ENCODE data around the gene MPRIP. TPM values are rescaled to one million over a fixed set of nuclear protein-coding genes. Genes with fewer than 3 reads are reported as not detected.

The MPRIP gene
- total and polyA plus RNA-seq, 2 donors (not counting 3 experiments of a cell fraction or from before 2014, with no cell fraction given), result 94.6 to 246 TPM

DNA sequence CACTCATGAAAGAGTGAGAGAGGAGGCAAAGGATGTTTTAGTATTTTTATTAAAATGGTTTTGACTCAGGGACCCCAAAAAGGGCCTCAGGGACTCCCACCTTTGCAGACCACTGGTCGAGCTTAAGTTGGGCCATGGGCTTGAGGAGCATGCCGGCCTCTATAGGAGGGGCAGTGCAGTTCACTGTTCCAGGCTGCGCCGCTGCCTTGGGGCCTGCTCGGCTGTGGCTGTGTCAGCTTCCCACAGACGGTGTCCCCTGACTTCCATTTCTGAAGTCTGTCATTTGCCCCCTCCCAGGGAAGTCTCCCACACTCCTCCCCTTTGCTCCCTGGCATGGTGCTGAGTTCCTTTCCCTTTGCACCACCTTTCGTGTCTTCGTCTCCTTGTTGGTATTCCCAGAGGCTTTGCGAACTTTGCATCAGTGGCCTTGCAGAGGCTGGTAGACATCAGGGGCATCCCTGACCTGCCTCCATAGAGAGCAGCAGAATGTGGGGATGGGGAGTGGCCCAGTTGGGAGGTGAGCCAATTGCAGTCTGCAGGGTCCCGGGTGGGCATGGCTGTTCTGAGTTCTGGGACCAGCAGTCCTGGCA lies 17.1 kb downstream of the MPRIP start:
- DNase-seq (ENCODE audit: low read depth, low spot score) (no peak), FAIRE-seq (no peak)
- Histone ChIP-seq H3K4me1 (ENCODE audit: control insufficient read depth, extremely low read depth, insufficient read depth, low read length) (peaks cover 3% of the 10 kb centered on the region), H2AFZ (ENCODE audit: low read depth, low read length) (no peak overlapping the region), H3K9ac (replicated peaks; ENCODE audit: extremely low read depth, insufficient read depth, low read length) (no peak overlapping the region), H3K9me1 (replicated peaks; ENCODE audit: control insufficient read depth, extremely low read depth, insufficient read depth, low read length) (no peaks in the 10 kb centered on the region), H3K36me3 (ENCODE audit: control insufficient read depth in 2 of 2, extremely low read depth in 1 of 2, insufficient read depth in 2 of 2, low read length in 2 of 2) (peaks cover 0 to 8% of the 10 kb centered on the region in 2 experiments), H3K9me3 (replicated peaks; ENCODE audit: control insufficient read depth, insufficient read depth, low read length) (no peaks in the 10 kb centered on the region), H3K4me3 (replicated peaks in 1 of 3; ENCODE audit: insufficient read depth in 1 of 3, low read depth in 1 of 3, low read length in 3 of 3) (no peak overlapping the region), H3K4me2 (ENCODE audit: insufficient read depth, low read length) (no peak overlapping the region), H3K79me2 (ENCODE audit: control insufficient read depth, insufficient read depth, low read length) (peaks cover 100% of the 10 kb centered on the region), H3K27me3 (ENCODE audit: control insufficient read depth in 2 of 2, insufficient read depth in 2 of 2, low read length in 2 of 2) (no peaks in the 10 kb centered on the region), H3K27ac (ENCODE audit: insufficient read depth, low read depth, low read length) (no peak overlapping the region), H4K20me1 (replicated peaks; ENCODE audit: control insufficient read depth, extremely low read depth, insufficient read depth, low read length) (no peaks in the 10 kb centered on the region)
- intact Hi-C loops (cut with micrococcal nuclease), result no loop called here
- POLR2A ChIA-PET, result no interaction called here
- no TSS peak for BruUV-seq (replicated peaks)
- CTCF ChIA-PET, result no interaction called here
- dilution Hi-C loops (cut with MboI; ENCODE audit: extremely low pct_ligation_motif_present, low sequenced_read_pairs), result no loop called here
- TF ChIP-seq, protein P1, sequence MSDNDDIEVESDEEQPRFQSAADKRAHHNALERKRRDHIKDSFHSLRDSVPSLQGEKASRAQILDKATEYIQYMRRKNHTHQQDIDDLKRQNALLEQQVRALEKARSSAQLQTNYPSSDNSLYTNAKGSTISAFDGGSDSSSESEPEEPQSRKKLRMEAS (IDR thresholded peaks at IDR 0.05; ENCODE audit: insufficient read depth, insufficient read length), result no peak
- TF ChIP-seq JUN (IDR thresholded peaks at IDR 0.05; ENCODE audit: borderline replicate concordance, insufficient read depth, insufficient read length, low read depth) (no peak), POLR2A (IDR thresholded peaks at IDR 0.05; ENCODE audit: low read depth, low read length) (no peak), POLR2AphosphoS5 (IDR thresholded peaks at IDR 0.05; ENCODE audit: insufficient read depth, low read depth, low read length) (no peak), FOS (IDR thresholded peaks at IDR 0.05; ENCODE audit: borderline replicate concordance, insufficient read depth, low read length) (no peak), GATA2 (IDR thresholded peaks at IDR 0.05; ENCODE audit: insufficient read depth, insufficient read length, low read depth, low read length) (no peak), EZH2 (IDR thresholded peaks at IDR 0.05; ENCODE audit: borderline replicate concordance, low read depth, low read length, severe bottlenecking) (no peak), MYC (IDR thresholded peaks at IDR 0.05; ENCODE audit: low read depth, low read length) (no peak)
- TF ChIP-seq, protein P2, sequence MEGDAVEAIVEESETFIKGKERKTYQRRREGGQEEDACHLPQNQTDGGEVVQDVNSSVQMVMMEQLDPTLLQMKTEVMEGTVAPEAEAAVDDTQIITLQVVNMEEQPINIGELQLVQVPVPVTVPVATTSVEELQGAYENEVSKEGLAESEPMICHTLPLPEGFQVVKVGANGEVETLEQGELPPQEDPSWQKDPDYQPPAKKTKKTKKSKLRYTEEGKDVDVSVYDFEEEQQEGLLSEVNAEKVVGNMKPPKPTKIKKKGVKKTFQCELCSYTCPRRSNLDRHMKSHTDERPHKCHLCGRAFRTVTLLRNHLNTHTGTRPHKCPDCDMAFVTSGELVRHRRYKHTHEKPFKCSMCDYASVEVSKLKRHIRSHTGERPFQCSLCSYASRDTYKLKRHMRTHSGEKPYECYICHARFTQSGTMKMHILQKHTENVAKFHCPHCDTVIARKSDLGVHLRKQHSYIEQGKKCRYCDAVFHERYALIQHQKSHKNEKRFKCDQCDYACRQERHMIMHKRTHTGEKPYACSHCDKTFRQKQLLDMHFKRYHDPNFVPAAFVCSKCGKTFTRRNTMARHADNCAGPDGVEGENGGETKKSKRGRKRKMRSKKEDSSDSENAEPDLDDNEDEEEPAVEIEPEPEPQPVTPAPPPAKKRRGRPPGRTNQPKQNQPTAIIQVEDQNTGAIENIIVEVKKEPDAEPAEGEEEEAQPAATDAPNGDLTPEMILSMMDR (IDR thresholded peaks at IDR 0.05; ENCODE audit: extremely low read depth in 1 of 2, insufficient read depth in 1 of 2, low read depth in 1 of 2, low read length in 2 of 2), result no peak

Data from endothelial cell of umbilical vein (primary cell).